AG04450 (cell line): Measurements from ENCODE around the gene TRIP4. TPM values are rescaled to one million over a fixed set of nuclear protein-coding genes. Genes with fewer than 3 reads are reported as not detected.

Experiments used
- CTCF ChIA-PET: fragments of 300-600, 350-600 bp; formaldehyde crosslinking; extraction: SDS; loops from one replicate; lab custom pipeline; 2022; ENCODE audit warnings: antibody characterized with exemption, inconsistent platforms; lab: Charles Lee
- POLR2A ChIA-PET: fragments of 350-600 bp; formaldehyde crosslinking; extraction: SDS; loops from one replicate; lab custom pipeline; 2021; ENCODE audit warnings: antibody characterized with exemption, inconsistent platforms; lab: Yijun Ruan, JAX
- DNase-seq: peaks from one replicate; pipeline ENCODE4 v3.0.0-alpha.2; 2011; ENCODE audit warnings: low read depth, low spot score
- H3K27ac ChIP-seq: one replicate; pipeline ENCODE4 v1.5.1; 2012; ENCODE audit warnings: low read depth, low read length, control low read depth
- H3K27me3 ChIP-seq: one replicate; pipeline ENCODE4 v1.6.0; 2012; ENCODE audit warnings: low read length; ENCODE audit not compliant: control insufficient read depth, insufficient read depth
- H3K4me3 ChIP-seq: 2 replicates; pipeline ENCODE4 v1.5.1; 2011; ENCODE audit warnings: mild to moderate bottlenecking, low read depth, low read length, control low read depth
- H3K9me3 ChIP-seq: 2 replicates; pipeline ENCODE4 v1.5.1; 2012; ENCODE audit warnings: low read length; ENCODE audit not compliant: control insufficient read depth, insufficient read depth
- polyA plus RNA-seq: library from polyadenylated mRNA; depleted of rRNA; stranded (reverse); fragments of >200 nt; gene quantifications from 2 replicates; pipeline ENCODE4 v1.2.3, GENCODE V29; 2011
- TF ChIP-seq, protein P1 (sequence below): IDR thresholded peaks from 2 replicates; pipeline ENCODE4 v1.5.1; 2011; ENCODE audit warnings: low read depth, low read length, control low read depth, inconsistent platforms

TRIP4 gene
- polyA plus RNA-seq, 1 experiment: 28.0 TPM

DNA sequence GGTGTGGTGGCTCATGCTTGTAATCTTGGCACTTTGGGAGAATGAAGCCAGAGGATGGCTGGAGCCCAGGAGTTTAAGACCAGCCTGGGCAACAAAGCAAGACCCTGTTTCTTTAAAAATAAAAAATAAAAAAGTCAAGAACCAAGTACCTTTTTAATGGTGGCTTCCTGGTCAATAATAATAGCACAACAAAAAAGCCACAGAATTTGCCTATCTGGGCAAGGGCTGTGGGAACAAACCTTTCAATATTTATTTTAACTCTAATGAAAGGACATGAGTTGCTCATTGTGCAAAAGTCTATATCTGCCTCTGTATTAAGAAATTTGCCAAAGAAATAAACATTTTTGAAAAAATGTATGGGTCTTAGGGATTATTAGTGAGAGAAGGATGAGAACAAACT, 74.9 kb downstream of the TRIP4 start:
- DNase-seq: no peak
- no peak overlapping the region; the same call in 1 of the 2 replicates for H3K4me3 ChIP-seq
- TF ChIP-seq, protein P1, sequence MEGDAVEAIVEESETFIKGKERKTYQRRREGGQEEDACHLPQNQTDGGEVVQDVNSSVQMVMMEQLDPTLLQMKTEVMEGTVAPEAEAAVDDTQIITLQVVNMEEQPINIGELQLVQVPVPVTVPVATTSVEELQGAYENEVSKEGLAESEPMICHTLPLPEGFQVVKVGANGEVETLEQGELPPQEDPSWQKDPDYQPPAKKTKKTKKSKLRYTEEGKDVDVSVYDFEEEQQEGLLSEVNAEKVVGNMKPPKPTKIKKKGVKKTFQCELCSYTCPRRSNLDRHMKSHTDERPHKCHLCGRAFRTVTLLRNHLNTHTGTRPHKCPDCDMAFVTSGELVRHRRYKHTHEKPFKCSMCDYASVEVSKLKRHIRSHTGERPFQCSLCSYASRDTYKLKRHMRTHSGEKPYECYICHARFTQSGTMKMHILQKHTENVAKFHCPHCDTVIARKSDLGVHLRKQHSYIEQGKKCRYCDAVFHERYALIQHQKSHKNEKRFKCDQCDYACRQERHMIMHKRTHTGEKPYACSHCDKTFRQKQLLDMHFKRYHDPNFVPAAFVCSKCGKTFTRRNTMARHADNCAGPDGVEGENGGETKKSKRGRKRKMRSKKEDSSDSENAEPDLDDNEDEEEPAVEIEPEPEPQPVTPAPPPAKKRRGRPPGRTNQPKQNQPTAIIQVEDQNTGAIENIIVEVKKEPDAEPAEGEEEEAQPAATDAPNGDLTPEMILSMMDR: no peak
- ChIA-PET CTCF (no interaction called here), POLR2A (no interaction called here)
- no peaks in the 10 kb centered on the region for H3K9me3 ChIP-seq
- H3K27ac ChIP-seq: no peak overlapping the region
- no peaks in the 10 kb centered on the region for H3K27me3 ChIP-seq

DNA sequence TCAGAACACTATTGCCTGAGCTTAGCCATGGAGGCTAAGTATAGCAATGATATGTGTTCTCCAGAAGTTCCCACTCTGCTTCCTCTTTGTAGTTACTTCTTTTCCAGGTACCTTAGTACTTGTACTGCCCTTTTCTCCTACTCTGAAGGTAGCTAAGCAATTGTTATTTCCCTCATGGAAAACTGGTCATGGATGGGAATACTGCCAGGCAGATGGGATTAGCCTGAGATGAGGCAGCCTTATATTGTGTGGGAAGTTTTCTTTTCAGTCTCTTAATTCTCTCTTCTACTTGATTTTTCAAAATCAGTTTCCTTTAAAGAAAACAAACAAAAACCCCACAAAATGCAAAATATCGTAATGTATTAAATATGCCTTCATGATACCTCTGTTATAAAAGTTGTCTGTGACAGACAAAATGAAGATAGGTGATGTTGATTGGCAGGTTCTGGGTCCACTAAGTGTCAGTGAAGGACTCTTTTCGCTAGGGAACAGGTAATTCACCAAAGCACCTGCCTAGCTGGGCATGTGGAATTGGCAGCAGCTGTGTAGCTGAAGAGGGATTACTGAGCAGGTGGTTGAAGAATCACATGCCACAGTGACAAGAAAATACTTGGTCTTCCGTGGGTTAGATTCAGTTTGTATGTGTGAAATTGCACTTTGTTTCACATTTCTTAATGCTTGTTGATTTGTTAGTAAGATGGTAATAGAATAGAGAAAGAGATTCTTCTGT, 76.8 kb downstream of the TRIP4 start:
- ChIA-PET POLR2A (no interaction called here), CTCF (no interaction called here)
- TF ChIP-seq, protein P1: no peak
- no peak for DNase-seq
- Histone ChIP-seq H3K27ac (no peak overlapping the region), H3K9me3 (no peaks in the 10 kb centered on the region), H3K4me3 (no peak overlapping the region), H3K27me3 (no peaks in the 10 kb centered on the region)

DNA sequence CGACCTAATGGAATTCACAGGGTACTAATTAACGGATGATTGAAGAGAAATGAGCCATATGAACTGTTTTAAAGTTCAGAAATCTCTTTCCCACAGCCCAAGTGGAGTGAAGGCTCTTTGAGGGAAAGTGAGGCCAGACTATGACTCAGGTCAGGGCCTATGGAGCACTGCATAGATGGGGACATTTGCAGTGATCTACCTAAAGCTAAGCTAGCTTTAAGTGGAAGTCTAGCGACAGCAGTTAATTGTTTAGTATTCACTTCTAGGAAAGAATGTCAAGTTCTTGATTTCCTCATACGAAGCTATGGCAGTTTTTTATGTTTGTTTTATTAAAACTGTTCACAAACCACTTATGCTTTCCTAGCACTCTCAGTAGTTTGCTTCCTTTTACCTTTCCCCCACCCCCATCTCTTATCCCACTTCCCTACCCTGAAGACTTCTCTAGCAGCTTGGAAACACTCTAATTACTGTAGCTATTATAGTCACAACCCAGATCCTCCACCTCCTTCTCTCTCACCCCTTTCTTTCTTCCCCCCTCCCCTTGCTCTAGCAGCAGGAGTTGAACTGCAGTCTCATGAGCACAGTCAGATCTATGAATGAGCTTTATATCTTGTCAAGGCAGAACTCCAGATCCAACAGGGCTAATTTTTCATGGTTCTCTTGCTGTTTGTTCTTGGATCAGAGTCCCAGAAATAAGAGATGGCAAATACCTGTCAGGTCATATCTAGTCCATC, 78.9 kb downstream of the TRIP4 start:
- Histone ChIP-seq H3K9me3 (no peaks in the 10 kb centered on the region), H3K4me3 (no peak overlapping the region), H3K27ac (no peak overlapping the region), H3K27me3 (no peaks in the 10 kb centered on the region)
- TF ChIP-seq, protein P1: no peak
- ChIA-PET CTCF (interaction anchor here (0.8 kb wide), 1 partner anchor 39 kb away, joined by 3 read pairs; no protein-coding TSS in a partner anchor), POLR2A (interaction anchor here (0.6 kb wide), 1 partner anchor 9 kb away, joined by 3 read pairs; no protein-coding TSS in a partner anchor)
- DNase-seq: no peak

DNA sequence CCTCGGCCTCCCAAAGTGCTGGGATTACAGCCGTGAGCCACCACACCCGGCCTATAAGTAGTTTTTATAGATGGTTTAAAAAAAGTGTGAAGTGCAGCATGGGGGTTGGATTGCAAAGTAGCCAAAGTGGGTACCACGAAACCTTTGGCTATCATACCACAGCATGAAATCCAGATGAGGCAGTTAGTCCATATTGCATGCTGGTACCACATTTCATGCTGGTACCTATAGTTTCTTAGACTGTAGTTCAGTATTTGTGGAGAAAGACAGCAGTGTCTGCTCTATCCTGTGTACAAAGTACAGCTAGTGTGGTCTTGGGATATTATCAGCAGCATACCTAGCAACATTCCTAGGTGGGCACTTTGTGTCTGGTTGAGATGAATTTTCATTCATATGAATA, 84.5 kb downstream of the TRIP4 start:
- Histone ChIP-seq H3K27ac (no peak overlapping the region), H3K4me3 (no peak overlapping the region), H3K27me3 (no peaks in the 10 kb centered on the region), H3K9me3 (no peaks in the 10 kb centered on the region)
- POLR2A ChIA-PET: no interaction called here
- CTCF ChIA-PET: interaction anchor here (0.5 kb wide), 1 partner anchor 278 kb away, joined by 3 read pairs; no protein-coding TSS in a partner anchor
- TF ChIP-seq, protein P1: no peak
- DNase-seq: no peak

DNA sequence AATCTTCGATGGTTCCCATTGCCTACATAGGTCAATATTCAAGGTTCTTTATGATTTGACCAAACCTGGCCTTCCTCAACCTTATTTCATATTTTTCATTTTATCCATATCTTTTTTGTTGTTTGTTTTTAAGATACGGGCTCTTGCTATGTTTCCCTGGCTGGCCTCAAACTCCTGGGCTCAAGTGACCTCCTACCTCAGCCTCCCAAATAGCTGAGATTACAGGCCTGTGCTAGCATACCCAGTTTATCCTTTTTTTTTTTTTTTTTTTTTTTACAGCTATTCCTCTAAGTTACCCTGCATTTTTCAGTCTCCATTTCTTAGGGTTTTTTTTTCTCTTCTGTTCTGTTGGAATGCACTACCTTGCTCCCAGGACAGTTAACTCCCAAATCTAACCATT, 87.2 kb downstream of the TRIP4 start:
- DNase-seq: no peak
- H3K9me3 ChIP-seq: no peaks in the 10 kb centered on the region
- no peak overlapping the region for H3K4me3 ChIP-seq

More for the DNA sequence above, 87.2 kb downstream of the TRIP4 start:
- TF ChIP-seq, protein P1: no peak
- POLR2A ChIA-PET: no interaction called here
- no peak overlapping the region for H3K27ac ChIP-seq
- CTCF ChIA-PET: no interaction called here
- no peaks in the 10 kb centered on the region for H3K27me3 ChIP-seq
